GM18511 (cell line): ENCODE results near the gene GPR148.
"Not testable (repeated sequence)": the region's sequence is repeated elsewhere in the genome, so short reads cannot be mapped to it uniquely, and the experiment has no call there.

Experiments
- ATAC-seq: cut with Tn5 transposase; IDR thresholded peaks from one replicate; pipeline ENCODE4 v1.9.1; 2021; ENCODE audit warnings: mild to moderate bottlenecking, moderate library complexity; ENCODE audit not compliant: unreplicated experiment

Gene GPR148

GRCh38 chr2:130728549-130729316 is at the start of gene GPR148:
TSS of gene GPR148 (plus strand) at chr2:130729070. CDS start at chr2:130729152, 82 bp downstream.
- no peak for ATAC-seq

GRCh38 chr2:130692041-130692770 is 36.7 kb upstream of the GPR148 start:
- ATAC-seq: not testable (repeated sequence)

- peak; percentile 77 for ATAC-seq
Measured at GRCh38 chr2:130693474-130693873, 35.4 kb upstream of the GPR148 start.

GRCh38 chr2:130703250-130703649 is 25.6 kb upstream of the GPR148 start:
- not testable (repeated sequence) for ATAC-seq

GRCh38 chr2:130714795-130715194 is 14.1 kb upstream of the GPR148 start:
- ATAC-seq: not testable (repeated sequence)

- no peak for ATAC-seq
Measured at GRCh38 chr2:130720036-130720435, 8.8 kb upstream of the GPR148 start.

GRCh38 chr2:130720528-130720927 is 8.3 kb upstream of the GPR148 start:
- no peak for ATAC-seq

GRCh38 chr2:130724455-130724854 is 4.4 kb upstream of the GPR148 start:
- ATAC-seq: no peak

- ATAC-seq: no peak
Measured at GRCh38 chr2:130726614-130727180, 2.2 kb upstream of the GPR148 start.

- ATAC-seq: peak; percentile 95
Measured at GRCh38 chr2:130727286-130727924, 1.5 kb upstream of the GPR148 start.

GRCh38 chr2:130728007-130728454 is 839 bp upstream of the GPR148 start:
- peak; percentile 30 for ATAC-seq

GRCh38 chr2:130729322-130730299 is 741 bp downstream of the GPR148 start:
- no peak for ATAC-seq

- not testable (repeated sequence) for ATAC-seq
Measured at GRCh38 chr2:130732257-130732656, 3.4 kb downstream of the GPR148 start.

- no peak for ATAC-seq
Measured at GRCh38 chr2:130735200-130735599, 6.3 kb downstream of the GPR148 start.

GRCh38 chr2:130736487-130736886 is 7.6 kb downstream of the GPR148 start:
- no peak for ATAC-seq

GRCh38 chr2:130737592-130737991 is 8.7 kb downstream of the GPR148 start:
- ATAC-seq: no peak

- no peak for ATAC-seq
Measured at GRCh38 chr2:130740671-130741070, 11.8 kb downstream of the GPR148 start.

GRCh38 chr2:130743278-130743677 is 14.4 kb downstream of the GPR148 start:
- no peak for ATAC-seq

GRCh38 chr2:130744287-130745117 is 15.6 kb downstream of the GPR148 start:
- no peak for ATAC-seq
